Stimulated activated CD4-positive, alpha-beta T cell treated with anti-CD3 and anti-CD28 coated beads, Interleukin-1b, Interleukin-23, amount 100 ng/mL, for 1 hour (primary cell): Measurements from ENCODE around the gene CYYR1.
"Not testable (repeated sequence)": the region's sequence is repeated elsewhere in the genome, so short reads cannot be mapped to it uniquely, and the experiment has no call there.

ENCODE experiments used
- DNase-seq, 2 donors: peaks; one replicate each; pipeline ENCODE4 v3.0.0-alpha.2; 2020; ENCODE audit warnings: low read depth in 2 of 2

Gene CYYR1

GRCh38 chr21:26489781-26490180 is 83.3 kb downstream of the CYYR1 start:
- no peak for DNase-seq

GRCh38 chr21:26487981-26488480 is 85.1 kb downstream of the CYYR1 start:
- no peak for DNase-seq

GRCh38 chr21:26473471-26473870 is 99.6 kb downstream of the CYYR1 start:
- DNase-seq, result no peak

GRCh38 chr21:26471099-26471471 is 102.0 kb downstream of the CYYR1 start:
- DNase-seq, result no peak

- DNase-seq, result no peak
These were observed 102.6 kb downstream of the CYYR1 start for GRCh38 chr21:26470351-26471098.

- no peak for DNase-seq
These were observed 103.3 kb downstream of the CYYR1 start for GRCh38 chr21:26469789-26470188.

GRCh38 chr21:26465916-26466315 is 107.2 kb downstream of the CYYR1 start:
- no peak for DNase-seq

- no peak for DNase-seq
These were observed 111.6 kb downstream of the CYYR1 start for GRCh38 chr21:26461500-26461899.

GRCh38 chr21:26460621-26461020 is 112.5 kb downstream of the CYYR1 start:
- no peak for DNase-seq

GRCh38 chr21:26458854-26459253 is 114.2 kb downstream of the CYYR1 start:
- not testable (repeated sequence) for DNase-seq

- DNase-seq, result no peak
These were observed 115.3 kb downstream of the CYYR1 start for GRCh38 chr21:26457817-26458216.

- DNase-seq, result no peak
These were observed 119.8 kb downstream of the CYYR1 start for GRCh38 chr21:26453267-26453666.

GRCh38 chr21:26451081-26451740 is 121.9 kb downstream of the CYYR1 start:
- DNase-seq, result no peak

- DNase-seq, result no peak
These were observed 123.9 kb downstream of the CYYR1 start for GRCh38 chr21:26449161-26449560.

- no peak for DNase-seq
These were observed 124.3 kb downstream of the CYYR1 start for GRCh38 chr21:26448751-26449150.

- DNase-seq, result no peak
These were observed 125.1 kb downstream of the CYYR1 start for GRCh38 chr21:26447932-26448475.

- DNase-seq, result no peak
These were observed 127.6 kb downstream of the CYYR1 start for GRCh38 chr21:26445440-26445839.

GRCh38 chr21:26444646-26445045 is 128.4 kb downstream of the CYYR1 start:
- DNase-seq, result no peak

- DNase-seq, result no peak
These were observed 129.2 kb downstream of the CYYR1 start for GRCh38 chr21:26443867-26444266.

- DNase-seq, result no peak
These were observed 129.8 kb downstream of the CYYR1 start for GRCh38 chr21:26443291-26443690.

- no peak for DNase-seq
These were observed 131.9 kb downstream of the CYYR1 start for GRCh38 chr21:26441149-26441548.

- DNase-seq, result no peak
These were observed 134.1 kb downstream of the CYYR1 start for GRCh38 chr21:26438976-26439375.
